ENCODE measurements around the gene CAMK2A.

CAMK2A gene

GRCh38 chr5:150241298-150242160, 48.0 kb downstream of the CAMK2A start:
- in situ Hi-C loops (cut with HindIII; ENCODE audit: low sequenced_read_pairs), result no loop called here

- in situ Hi-C loops (cut with HindIII; ENCODE audit: low sequenced_read_pairs), result no loop called here
These were observed 49.8 kb downstream of the CAMK2A start for GRCh38 chr5:150239794-150240122.

- in situ Hi-C loops (cut with HindIII; ENCODE audit: low sequenced_read_pairs), result no loop called here
These were observed 50.3 kb downstream of the CAMK2A start for GRCh38 chr5:150239099-150239793.

GRCh38 chr5:150238646-150239045, 50.9 kb downstream of the CAMK2A start:
- in situ Hi-C loops (cut with HindIII; ENCODE audit: low sequenced_read_pairs), result no loop called here

- in situ Hi-C loops (cut with HindIII; ENCODE audit: low sequenced_read_pairs), result no loop called here
These were observed 52.4 kb downstream of the CAMK2A start for GRCh38 chr5:150236981-150237754.

GRCh38 chr5:150236313-150236712, 53.3 kb downstream of the CAMK2A start:
- in situ Hi-C loops (cut with HindIII; ENCODE audit: low sequenced_read_pairs), result no loop called here

DNA sequence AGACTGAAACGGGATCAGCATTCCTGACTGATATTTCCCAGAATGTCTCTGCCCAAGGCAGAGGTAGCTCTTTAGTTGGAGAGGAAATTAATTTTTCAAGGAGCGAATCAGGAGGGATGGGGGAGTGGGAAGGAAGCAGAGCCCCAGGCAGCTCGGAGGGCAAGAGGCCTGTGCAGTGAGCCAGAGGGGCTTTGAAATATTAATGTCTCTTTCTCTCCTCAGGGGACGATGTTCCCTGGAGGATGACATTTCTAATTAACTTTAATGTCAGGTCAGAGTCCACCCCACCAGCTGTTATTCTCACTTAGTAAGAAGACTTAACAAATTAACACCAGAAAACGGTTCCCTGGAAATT, 54.1 kb downstream of the CAMK2A start:
- in situ Hi-C loops (cut with HindIII; ENCODE audit: low sequenced_read_pairs), result no loop called here

- in situ Hi-C loops (cut with HindIII; ENCODE audit: low sequenced_read_pairs), result loop anchor here (5.0 kb wide), 5 partner anchors 37 to 383 kb away; partner anchors contain the start of genes CDX1 and SLC6A7
These were observed 54.7 kb downstream of the CAMK2A start for GRCh38 chr5:150234576-150235499.

DNA sequence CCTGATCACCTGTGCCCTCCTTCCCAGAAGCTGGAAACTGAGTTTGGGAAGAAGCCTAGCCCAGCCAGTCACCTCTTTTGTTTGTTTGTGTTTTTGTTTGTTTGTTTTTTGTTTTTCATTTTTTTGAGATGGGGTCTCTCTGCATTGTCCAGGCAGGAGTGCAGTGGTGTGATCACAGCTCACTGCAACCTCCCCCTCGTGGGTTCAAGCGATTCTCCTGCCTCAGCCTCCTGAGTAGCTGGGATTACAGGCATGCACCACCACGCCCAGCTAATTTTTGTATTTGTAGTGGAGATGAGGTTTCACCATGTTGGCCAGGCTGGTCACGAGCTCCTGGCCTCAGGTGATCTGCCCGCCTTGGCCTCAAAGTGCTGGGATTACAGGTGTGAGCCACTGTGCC, 55.9 kb downstream of the CAMK2A start:
- in situ Hi-C loops (cut with HindIII; ENCODE audit: low sequenced_read_pairs), result loop anchor here (5.0 kb wide), 5 partner anchors 39 to 381 kb away; partner anchors contain the start of genes CDX1 and SLC6A7

GRCh38 chr5:150230842-150231241, 58.7 kb downstream of the CAMK2A start:
- in situ Hi-C loops (cut with HindIII; ENCODE audit: low sequenced_read_pairs), result loop anchor here (5.0 kb wide), 5 partner anchors 39 to 379 kb away; partner anchors contain the start of genes CDX1 and SLC6A7

DNA sequence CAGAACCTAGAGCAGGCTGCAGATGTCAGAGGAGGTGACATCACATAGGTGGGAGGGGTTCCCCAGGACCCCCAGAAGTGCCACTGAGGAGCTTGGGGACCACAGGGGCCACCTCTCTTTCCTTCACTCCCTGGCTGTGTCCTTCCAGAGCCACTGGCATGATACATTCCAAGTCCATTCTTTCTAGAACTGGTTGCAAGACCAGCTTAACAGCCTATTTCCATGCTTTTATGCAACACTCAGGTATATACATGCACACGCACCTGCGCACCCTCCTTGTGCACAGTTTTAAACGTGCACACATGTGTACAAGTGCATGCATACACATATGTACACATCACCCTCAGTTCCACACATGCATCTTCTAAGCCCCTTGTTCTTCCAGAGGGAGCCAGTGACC, 60.0 kb downstream of the CAMK2A start:
- in situ Hi-C loops (cut with HindIII; ENCODE audit: low sequenced_read_pairs), result no loop called here

DNA sequence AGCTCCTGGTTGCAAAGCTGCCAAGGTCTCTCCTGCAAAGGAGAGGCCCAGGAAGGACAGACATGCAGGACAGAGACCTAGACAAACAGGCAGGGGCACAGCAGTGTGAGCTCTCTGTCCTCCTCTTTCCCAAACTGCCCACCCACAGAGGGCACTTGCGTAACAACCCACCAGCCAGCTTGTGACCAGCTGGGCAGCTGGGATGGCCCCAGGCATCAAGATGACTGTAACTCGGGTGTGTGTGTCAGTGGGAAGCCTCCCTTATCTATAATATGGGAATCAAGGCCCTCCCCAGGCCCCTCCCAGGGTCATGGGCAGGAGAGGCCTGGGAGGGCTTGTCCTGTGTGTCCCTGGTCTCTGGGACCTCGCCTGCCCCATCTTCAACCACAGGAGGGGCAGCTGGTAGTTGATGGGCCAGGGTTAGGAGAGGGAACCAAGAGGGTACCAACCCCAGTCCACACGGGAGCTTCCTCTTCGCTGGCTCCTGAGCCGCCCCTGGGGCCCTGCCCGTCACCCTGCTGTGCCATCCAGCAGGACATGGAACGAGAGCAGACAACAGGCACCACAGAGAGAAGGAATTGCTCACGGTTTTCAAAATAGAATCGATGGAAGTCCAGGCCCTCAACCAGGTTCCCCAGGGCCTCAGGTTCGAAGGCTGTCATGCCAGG, 61.8 kb downstream of the CAMK2A start:
- in situ Hi-C loops (cut with HindIII; ENCODE audit: low sequenced_read_pairs), result no loop called here

GRCh38 chr5:150227036-150227435, 62.5 kb downstream of the CAMK2A start:
- in situ Hi-C loops (cut with HindIII; ENCODE audit: low sequenced_read_pairs), result no loop called here

- in situ Hi-C loops (cut with HindIII; ENCODE audit: low sequenced_read_pairs), result no loop called here
These were observed 65.0 kb downstream of the CAMK2A start for GRCh38 chr5:150224483-150225027.

DNA sequence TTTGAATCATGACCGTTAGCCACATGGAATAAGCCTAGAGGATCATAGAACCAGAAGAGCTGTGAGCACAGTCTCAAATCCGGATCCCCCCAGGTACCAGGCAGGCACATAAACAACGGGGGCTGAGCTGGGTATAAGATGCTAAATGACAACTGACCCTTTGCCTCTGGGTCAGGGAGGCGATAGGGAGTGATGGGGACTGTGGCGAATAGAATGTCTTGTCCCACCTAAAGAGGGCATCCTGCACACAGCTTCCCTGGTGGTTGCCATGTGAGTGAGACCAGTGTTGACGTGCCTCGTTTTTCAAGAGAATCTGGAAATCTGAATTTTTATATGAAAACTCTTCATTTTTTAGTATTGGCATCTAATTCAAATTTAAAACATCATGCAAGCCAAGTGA, 66.1 kb downstream of the CAMK2A start:
- in situ Hi-C loops (cut with HindIII; ENCODE audit: low sequenced_read_pairs), result no loop called here

DNA sequence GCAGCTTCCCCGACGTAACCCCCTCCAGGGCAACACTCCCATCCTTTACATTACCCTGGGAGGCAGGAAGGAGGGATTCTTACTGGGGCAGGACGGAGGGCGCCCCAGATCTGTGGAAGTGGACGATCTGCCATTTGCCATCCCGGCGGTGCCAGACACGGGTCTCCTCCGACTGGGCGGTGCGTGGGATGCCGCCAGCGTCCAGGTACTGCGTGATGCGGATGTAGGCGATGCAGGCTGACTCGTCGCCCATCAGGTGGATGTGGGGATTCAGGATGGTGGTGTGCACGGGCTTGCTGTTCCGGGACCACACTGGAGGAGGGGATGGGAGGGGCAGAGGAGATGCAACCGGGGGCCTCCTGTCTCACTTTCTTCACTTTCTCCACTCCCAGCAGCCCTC, 66.7 kb downstream of the CAMK2A start:
- in situ Hi-C loops (cut with HindIII; ENCODE audit: low sequenced_read_pairs), result no loop called here

DNA sequence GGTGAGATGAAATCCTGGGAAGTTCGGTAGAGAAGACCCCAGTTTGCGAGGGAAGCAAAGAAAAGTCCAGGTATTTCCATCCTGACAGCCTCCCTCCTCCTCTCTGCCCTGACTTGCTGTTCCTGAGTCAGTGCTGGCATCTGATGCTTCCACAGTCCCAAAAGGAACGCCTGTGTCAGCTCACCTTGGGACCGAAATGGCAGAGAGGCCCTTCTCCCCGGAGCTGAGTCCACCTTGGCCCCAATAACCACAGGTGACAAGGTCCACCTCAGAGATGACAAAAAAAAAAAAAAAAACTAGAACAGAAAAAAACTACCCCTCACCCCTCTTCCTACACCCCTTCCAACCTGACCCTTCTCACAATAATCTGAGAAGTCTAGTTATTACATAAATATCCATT, 68.1 kb downstream of the CAMK2A start:
- in situ Hi-C loops (cut with HindIII; ENCODE audit: low sequenced_read_pairs), result no loop called here

DNA sequence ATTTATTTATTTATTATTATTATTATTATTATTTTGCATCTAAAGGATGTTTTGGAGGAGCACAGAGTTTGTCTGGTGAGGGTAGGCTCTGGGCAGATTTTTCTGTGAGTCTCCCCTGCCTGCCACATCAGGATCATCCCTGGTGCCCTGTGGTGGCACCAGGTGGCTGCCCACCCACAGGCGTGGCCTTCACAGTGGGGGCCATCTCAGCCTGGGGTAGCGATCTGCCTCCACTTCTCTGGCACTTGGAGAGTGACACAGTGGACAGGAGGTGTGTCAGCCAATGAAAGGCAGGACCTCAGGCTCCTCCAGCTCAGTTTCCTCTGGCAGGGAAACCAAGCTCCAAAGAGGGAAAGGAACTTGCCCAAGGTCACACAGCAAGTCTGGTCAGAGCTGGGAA, 69.7 kb downstream of the CAMK2A start:
- in situ Hi-C loops (cut with HindIII; ENCODE audit: low sequenced_read_pairs), result no loop called here

- in situ Hi-C loops (cut with HindIII; ENCODE audit: low sequenced_read_pairs), result no loop called here
These were observed 70.4 kb downstream of the CAMK2A start for GRCh38 chr5:150219142-150219541.

- in situ Hi-C loops (cut with HindIII; ENCODE audit: low sequenced_read_pairs), result no loop called here
These were observed 70.9 kb downstream of the CAMK2A start for GRCh38 chr5:150218693-150219035.

Measured in endothelial cell of hepatic sinusoid (primary cell).